NCI-H748 (cell line): Measurements from ENCODE around the gene TUBB1.
"Not testable (repeated sequence)": the region's sequence is repeated elsewhere in the genome, so short reads cannot be mapped to it uniquely, and the experiment has no call there.

Experiments used
- DNase-seq: peaks from one replicate; lab custom pipeline; 2025; ENCODE audit not compliant: unreplicated experiment; lab: John Stamatoyannopoulos, UW

Gene TUBB1

DNA sequence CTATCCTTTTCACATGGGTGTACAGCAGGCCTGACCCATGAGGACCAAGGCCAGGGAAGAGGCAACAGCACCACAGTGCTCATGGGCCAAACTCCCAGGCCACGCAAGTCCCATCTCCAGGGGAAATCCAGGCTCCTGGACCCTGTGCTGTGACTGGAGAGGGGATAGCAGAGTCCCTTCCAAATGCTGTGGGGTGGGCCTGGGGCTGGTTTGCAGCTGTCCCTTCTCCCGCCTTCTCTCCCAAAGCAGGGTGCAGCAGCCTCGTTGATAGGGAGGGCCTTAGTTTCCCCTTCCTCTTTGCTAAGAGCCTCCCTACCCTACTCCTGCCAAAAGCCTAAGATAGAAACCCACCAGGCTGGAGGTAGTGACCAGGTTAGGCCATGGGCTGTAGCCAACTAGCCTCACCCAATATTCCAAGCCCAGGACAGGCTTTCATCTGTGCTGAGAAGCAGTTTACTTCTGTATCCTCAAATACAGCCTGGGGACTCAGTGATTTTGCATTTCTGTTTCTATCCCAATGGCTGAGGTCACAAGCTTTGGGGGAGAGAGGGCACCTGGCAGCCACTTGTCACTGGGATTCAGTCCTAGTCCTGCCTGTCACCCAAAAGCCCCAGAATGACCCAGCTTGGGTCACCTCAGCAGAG, 13.6 kb upstream of the TUBB1 start:
- no peak for DNase-seq

DNA sequence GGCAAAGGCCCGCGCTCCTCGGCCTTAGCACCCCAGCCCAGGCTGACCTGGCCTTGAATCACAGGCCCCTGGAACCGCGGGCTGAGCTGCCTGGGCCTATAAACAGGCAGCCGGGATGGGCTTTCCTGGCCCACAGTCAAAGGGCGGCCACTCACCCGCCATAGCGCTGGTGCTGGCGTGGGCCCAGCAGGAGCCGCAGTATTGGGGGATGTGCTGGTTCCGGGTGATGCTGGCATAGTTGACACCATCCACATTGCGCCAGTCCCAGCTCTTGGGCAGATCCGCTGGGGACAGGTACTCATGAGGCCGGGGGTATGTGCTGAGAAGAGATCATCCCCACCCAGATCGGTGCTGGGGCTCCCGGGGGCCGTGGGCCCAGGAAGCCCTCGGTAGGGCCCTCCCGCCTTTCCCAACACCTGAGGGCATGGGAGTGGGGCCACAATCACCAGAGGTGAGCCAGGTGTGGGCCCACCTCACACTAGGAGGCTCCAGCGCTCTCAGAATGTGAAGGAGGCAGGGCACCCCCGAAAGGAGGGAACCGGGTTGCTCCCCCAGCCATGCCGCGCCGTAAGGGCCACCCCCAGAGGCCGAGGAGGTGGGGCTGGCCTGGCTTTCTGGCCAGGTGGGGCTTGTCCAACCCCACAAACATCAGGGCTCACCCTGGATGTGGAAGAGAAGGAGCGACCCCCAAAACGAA, 12.9 kb upstream of the TUBB1 start:
- no peak for DNase-seq

DNA sequence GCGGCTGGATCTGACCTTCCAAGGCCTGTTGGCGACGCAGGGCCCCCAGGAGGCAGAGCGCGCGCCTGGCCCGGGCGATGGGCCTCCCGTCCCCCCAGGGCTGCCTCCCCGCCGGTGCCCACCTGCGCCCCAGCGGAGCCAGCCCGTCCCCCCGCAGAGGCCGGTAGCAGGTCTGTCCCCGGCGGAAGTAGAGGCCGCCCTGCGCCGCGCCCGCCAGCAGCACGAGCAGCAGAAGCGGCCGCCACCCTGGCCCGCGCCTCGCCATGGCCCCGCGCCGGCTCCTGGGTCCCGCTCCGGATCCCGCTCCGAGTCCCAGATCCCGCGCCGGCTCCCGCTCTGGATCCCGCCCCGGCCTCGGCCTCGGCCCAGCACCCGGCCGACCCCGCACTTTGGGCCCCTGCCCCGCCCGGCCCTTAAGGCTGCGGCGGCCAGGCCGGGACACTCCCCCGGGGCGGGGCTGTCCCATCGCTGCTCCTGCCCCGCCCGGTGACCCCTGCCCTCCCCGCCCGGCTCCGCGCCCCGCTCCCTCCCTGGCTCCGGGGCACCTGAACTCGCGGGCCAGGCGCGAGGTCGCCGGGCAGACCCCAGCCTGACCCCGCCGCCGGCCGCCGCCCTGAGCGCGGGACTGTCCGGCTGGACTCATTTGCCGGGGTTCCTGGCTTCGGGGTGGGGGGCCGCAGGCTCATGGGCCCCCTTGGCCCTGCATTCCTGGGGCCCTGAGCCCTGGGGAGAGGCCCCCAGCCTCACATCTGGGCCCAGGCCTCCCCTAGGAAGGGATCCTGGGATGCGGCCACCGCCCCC, 12.2 kb upstream of the TUBB1 start, which contains the start of gene CTSZ:
CTSZ (minus strand) TSS at position 391 of the 801 bp plus-strand sequence; CDS start at position 265, 126 bp downstream.
- DNase-seq = no peak

DNA sequence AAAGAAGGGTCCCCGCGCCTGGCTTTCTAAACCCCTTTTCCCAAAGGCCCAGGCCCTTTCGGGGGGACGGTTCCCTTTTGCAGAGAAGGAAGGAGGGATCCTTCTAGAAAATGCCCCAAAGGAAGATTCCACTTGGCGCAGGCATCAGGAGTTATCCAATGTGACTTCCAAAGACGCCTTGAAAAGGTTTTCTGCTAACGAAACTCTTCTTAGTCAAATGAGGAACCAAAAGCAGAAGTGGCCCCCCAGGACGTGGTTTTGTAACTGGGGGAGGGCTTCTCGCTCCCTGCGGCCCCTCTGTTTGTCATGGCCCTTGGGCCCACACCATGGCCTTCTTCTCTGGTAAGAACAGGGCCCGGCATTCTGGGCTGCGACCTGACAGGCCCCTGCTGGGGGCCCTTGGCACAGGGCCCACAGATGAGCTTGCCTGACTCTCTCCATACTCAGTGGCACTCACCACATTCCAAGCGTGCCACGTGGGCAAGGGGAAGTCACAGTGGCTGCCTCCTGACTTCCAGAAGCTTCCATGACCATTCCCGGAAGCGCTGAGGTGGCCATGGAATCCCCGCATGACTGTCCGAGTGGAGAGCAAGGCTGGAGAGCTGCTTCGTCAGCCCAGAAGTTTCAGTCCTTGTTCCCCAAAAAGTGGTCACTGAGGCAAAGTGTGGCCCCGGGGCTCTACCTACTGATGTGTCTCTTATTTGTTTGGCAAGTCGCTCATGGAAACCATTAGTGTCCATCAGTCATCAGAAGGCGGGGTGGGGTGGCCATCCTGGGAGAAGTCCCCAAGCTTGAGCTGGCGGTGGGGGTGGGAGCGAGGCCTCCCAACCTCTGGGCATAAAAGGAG, 11.3 kb upstream of the TUBB1 start:
- DNase-seq = no peak

DNA sequence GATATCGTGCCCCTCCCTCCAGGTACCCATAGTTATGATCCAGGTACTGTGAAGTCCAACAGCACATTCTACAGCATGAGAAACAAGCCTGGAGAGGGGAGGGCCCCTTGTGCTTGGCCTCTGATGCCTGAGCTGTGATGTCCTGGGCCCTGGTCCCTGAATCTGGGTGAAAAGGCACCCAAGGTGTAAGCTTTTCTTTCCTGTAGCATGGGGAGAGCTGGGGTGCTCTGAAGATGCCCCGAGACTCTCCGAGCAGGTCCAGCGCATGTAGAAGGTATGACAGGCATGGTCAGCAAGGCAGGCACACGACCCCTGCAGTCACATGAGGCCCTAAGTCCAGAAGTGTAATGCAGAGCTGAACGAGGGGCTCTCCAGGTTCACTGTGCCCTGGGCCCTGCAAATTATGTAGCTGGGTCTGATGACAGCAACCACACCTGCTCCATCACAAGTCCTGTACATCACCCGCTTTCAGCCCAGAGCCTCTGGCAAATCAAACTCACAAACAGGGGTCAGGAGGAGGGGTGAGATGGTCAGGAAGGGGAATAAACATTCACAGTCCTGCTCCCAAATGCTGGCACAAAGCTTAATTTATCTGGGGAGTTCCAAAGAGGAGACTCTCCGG, 10.4 kb upstream of the TUBB1 start:
- DNase-seq = no peak

DNA sequence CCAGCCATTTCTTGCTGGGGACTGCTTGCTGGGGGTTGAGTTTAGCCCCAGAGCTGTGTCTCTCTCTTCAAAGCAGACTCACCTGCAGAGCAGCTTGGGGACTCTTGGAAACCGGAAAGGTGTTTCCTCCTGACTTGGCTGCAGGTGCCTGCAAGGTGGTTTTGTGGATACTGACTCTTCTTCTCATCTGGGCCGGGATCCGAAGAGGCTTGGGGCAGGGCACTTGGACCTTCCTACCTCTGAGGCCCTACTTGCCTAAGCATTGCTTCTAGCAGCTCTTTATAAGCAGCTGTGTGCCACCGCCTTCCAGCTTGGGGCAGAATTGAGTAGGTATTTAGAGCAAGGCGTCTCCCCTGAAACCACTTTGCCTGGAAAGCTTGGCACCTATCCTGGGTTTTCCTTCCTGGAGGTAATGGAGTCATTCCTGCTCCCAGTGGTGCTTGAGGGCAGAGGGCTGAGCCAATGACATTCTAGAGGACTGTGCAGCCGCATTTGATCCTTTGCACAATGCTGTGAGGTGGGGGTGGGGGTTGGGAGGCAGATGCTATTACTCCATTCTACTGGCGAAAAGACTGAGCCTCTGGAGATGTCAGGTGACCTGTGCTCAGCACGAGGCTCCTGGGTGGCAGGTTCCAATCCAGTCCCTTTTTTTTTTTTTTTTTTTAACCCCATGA, 8.8 kb upstream of the TUBB1 start:
- DNase-seq = no peak

DNA sequence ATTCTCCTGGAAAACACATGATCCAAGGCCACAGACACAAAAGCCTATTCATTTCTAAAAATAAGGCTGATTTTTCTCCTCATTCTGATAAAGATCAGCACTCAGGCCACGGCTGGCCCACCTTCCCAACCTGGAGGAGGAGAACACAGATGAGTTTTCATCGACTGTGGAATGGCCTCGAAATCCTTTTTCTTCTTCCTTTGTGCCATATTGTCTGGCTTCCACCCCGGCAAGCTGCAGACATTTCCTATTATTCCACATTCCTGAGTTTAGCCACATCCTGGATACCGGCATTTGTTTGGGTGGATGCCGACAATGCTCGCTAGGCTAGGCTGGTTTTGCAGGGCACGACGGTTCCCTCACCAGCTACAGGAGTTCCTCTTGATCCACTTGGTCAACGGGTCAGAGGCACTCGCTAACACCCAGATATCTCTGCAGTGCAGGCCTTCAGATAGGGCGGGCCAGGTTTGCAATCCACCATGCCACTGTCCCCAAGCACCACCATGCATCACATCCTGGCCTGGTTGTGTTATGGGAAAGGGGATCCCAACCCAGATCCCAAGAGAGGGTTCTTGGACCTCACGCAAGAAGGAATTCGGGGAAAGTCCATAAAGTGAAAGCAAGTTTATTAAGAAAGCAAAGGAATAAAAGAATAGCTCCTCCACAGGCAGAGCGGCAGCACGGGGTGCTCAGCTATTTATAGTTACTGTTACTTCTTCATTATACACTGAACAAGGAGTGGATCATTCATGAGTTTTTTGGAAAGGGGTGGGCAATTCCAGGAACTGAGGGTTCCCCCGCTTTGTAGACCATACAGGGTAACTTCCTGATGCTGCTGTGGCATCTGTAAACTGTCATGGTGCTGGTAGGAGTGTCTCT, 8.0 kb upstream of the TUBB1 start:
- no peak for DNase-seq

DNA sequence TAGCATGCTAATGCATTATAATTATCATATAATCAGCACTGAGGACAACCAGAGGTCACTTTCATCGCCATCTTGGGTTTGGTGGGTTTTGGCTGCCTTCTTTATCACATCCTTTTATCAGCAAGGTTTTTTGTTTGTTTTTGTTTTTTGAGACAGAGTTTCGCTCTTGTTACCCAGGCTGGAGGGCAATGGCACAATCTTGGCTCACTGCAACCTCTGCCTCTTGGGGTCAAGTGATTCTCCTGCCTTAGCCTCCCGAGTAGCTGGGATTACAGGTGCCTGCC, 7.4 kb upstream of the TUBB1 start:
- not testable (repeated sequence) for DNase-seq

DNA sequence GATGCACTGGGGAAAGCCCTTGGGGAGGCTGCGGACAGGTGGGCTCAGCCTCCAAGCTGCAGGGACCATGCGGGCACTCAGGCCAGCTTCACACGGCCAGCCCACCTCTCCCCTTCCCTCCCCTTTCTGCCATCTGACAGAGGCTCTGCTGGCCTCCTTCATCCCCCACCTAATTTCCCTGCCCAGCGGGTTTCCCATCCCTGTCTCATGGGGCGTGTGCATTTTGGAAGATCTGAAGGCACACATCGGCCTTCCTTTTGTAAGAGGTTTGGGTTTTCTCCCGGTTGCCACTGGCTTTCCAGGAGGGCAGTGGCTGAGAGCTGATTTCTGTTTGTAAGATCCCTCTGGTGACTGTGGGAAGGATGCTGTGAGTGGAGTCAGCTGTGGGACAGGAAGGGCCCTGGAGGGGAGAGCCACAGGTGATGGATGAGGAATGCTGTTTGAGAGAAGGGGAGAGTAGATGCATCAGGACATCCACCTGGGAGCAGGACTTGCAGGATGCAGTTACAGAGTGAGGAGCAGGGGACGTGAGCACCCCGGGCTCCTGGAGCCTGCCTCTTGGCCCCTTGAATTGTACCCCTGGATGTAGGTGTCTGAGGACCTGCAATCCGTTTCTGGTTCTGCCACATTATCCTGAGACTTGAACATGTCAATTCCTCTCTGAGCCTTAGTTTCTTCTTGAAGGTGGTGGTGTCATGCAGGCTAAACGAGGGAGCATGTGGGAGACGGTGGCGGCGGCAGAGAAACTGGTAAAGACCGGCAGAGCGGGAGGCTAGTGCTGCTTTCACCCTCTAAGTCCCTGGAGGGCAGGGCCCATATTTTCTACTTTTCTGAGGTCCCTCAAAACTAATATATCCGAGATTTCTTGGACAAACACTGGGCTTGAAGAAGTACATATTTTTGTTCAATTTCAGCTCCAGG, 5.9 kb upstream of the TUBB1 start:
- DNase-seq = no peak

DNA sequence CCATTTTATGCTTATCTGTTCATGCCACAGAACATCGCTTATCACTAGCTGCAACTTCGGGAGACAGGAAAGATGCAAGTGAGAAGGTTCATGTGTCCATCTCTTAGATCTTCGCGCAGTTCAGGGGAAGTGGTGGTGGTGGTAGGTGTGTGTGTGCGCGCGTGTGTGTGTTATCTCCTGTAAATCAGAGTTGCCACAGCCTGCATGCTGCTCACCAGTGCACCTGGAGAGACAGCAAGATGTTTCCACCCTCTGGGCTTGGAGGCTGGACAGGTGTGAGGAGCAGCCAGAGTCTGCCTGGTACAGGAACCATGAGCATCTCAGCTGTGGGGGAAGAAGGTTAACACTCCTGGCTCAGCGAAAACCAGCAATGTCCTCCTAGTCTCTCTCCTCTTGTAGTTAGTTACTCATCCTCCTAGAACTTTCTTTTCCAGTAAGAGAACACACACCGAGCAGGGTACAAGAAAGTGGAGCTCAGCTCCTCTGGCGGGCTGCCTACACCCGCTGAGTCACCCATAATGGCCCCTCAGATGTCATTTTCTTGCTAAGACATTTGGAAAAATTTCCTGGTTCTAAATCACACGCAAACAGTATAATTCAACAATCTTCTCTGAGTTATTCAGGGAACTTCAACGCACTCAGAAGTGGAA, 5.1 kb upstream of the TUBB1 start:
- DNase-seq = no peak

DNA sequence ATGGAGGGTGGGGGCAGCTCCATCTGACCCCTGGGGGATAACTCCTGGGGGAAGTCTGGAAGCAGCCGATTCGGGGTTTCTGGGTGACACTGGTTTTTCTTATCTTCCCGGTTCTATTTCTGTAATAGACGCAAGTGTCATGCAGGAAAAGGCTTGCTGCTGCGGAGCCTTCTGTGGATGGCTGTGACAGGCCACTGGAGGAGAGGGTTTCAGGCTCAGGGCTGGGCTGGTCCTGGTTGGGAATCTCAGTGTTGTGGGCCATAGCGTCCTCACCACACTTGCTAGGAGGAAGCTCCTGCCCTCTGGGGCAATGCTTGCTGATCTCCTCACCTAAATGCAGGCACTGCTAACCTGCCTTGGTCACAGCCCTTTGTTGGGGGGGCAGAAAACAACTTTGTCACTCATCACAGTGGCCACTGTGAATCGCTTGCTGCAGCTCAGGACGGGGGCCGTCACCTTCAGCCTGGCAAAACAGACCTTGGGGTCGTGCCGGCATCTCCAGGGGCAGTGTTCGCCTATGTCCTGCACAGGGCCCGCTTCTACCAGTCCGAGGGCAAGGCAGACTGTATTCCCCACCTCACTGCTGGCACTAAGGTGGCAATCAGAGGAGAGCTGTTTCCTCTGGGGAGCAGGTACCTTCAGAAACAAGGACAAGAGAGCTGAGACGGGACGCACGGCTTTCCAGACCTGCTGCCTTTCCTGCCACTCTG, 4.4 kb upstream of the TUBB1 start:
- no peak for DNase-seq

DNA sequence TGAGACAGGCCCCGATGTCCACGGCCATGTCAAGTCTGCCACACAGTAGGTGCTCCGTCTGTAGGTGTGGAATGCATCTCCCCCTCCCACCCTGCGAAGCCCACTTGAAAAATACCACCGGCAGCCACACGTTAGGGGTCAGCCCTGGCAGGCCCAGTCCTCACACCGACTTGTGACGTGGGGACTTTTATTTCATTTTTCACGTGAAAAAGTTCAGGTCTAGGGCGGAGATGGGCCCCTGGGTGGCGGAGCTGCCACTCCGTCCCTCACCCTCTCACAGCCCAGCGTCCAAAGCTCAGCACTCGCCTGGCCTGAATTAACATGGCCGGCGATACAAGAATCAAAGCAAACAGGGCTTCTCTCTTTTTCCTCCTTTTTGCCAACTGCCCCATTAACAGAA, 3.8 kb upstream of the TUBB1 start:
- DNase-seq = no peak

DNA sequence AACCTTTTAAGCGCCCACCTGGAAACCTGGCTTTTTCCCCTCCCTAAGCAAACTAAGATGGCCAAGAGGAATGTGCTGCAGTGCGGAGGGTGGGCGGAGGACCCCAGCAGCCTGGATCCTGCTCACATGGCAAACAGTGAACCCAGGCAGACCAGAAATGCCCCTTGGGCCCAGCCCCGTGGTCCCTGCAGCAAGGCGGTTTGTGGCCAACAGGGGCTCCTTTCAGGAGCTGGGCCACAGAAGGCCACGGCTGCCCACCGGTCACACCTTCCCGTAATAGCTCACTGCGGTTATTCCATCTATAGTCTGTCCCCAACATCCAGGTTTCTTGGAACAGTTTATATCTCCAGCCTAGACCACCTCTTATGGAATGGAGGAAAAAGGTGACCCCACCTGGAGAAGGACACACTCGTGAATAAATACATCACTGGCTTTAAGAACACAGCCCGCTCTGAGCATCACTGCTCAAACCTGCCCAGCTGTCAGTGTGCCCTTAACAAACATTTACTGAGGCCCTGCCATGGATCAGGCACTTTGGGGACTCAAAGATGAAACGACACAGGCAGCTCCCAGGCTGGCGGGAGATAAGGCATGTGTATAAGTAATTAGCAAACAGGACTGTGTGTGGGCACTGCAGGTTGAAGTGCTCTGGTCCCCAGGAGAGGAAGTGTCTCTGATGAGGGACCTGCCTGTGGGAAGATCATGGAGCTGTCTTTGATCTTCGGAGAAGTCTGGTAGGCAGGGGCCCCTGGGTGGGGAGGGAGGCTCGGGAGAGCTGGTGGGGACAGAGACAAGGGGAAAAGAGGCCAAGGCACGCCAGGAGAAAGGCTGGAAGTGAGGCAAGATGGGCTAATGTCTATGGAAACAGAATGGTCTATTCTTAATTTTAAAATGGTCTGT, 3.2 kb upstream of the TUBB1 start:
- DNase-seq = no peak

DNA sequence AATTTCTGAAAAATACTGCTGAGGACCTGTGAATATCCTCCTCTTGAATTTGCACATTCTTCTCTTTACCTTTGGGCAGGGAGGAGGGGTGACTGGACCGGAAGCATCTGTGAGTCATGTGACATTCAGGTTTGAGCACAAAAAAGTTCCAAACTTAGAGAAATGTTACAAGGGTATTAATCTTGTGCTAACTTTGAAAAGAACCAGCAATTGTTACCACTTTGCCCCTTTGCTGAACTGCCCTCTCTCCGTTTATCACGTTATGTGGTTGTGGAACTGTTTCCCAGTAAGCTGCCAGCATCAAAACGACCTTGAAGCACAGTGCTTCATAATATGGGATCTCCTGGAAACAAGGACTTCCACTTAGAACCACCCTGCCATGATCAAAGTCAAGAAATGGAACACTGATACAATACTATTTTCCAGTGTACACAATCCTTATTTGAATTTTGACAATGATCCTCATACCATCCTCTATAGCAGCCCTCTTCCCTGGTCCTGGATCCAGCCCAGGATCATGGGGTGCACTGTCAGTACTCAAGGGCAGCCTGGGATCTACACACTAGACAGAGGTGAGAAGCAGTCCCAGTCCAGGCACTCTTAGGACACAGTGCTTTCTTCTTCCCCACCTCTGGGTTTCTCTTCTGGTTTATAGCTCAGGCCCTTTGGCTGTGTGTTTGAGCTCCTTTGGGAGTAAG, 2.3 kb upstream of the TUBB1 start:
- no peak for DNase-seq

DNA sequence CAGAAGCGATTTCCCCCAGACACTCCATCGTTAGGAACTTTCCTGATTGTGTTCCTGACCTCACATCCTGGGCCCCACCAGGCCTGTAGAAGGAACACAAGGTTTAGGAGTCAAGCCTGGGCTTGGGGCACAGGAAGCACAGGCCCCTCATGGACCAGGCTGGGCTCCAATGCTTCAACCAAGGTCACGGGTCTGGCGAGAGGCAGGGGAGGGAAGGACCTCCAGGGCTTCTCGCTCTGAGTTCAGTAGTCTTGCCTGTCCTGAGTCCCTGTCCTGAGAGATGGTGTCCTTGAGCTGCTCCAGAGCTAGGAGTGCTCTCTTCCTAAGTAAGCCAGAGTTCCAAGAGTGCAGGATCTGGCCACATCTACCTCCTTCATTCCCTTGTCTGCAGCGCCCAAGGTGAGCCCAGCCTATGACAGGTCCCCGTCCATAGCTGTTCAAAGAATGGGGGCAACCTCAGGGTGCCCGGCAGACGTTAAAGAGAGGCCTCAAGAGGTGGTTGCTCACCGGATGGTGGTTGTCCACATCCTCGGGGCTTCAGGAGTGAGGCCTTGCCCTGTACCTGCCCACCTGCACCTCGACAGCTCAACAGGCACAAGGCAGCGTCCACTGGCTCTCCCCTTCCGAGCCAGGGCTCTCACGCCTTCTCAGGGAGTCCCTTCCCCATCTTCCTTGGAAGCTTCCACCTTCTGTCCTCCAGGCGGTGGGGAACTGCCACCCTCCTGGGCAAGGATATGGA, 1.6 kb upstream of the TUBB1 start:
- no peak for DNase-seq
